HCT116 (cell line): ENCODE measurements around the gene OR51E1. TPM values are rescaled to one million over a fixed set of nuclear protein-coding genes. Genes with fewer than 3 reads are reported as not detected.

Experiments used
- ATAC-seq: fragments of 200-7000 bp; cut with Tn5 transposase; 2 replicates; pipeline ENCODE4 v1.9.1; 2020; ENCODE audit warnings: mild to moderate bottlenecking, moderate library complexity
- BruUV-seq: library from RNA; stranded (reverse); fragments of 400-500 nt; replicated peaks from 2 replicates; lab custom pipeline; 2021; lab: Mats Ljungman, UMichigan
- CTCF ChIA-PET: fragments of 300-600 bp; sonication (Branson Sonifier 250); formaldehyde crosslinking; loops from one replicate; lab custom pipeline; 2021; ENCODE audit warnings: antibody characterized with exemption; lab: Charles Lee
- POLR2A ChIA-PET: fragments of 300-600, 350-600 bp; sonication (Branson Sonifier 250); formaldehyde crosslinking; loops from one replicate; lab custom pipeline; 2021; ENCODE audit warnings: antibody characterized with exemption; lab: Charles Lee
- RAD21 ChIA-PET, 2 experiments: fragments of 300-600 bp; sonication (Branson Sonifier 250); formaldehyde crosslinking; loops; one replicate each; lab custom pipeline; 2023; ENCODE audit warnings: low total read pairs in 2 of 2; ENCODE audit not compliant: uncharacterized antibody in 2 of 2, unreplicated experiment in 2 of 2, low non-redundant PET in 1 of 2; lab: Charles Lee
- DNase-seq: peaks from one replicate; pipeline ENCODE4 v3.0.0-alpha.2; 2010; ENCODE audit warnings: low read depth, low spot score
- H2AFZ ChIP-seq: fragments of 200-600 bp; shearing (Covaris generic), sonication (generic); 2 replicates; pipeline ENCODE4 v1.6.1; 2017; ENCODE audit warnings: low read depth, mixed run types, mixed read lengths, antibody characterized with exemption, low read length; ENCODE audit not compliant: poor library complexity, severe bottlenecking
- H3K27ac ChIP-seq: 2 replicates; pipeline ENCODE4 v1.5.1; 2012; ENCODE audit warnings: low read depth, low read length
- H3K27me3 ChIP-seq: fragments of 200-600 bp; sonication (generic); 2 replicates; pipeline ENCODE4 v1.6.1; 2016; ENCODE audit warnings: mixed run types, low read length, mixed read lengths; ENCODE audit not compliant: insufficient read depth
- H3K36me3 ChIP-seq, 2 experiments: fragments of 200-500 bp in 1 of 2; fragments of 200-600 bp in 1 of 2; sonication (Bioruptor generic) in 1 of 2; sonication (generic) in 1 of 2; 2 replicates each; pipeline versions ENCODE4 v1.5.1 to v1.6.1; 2014 to 2016; ENCODE audit warnings: low read length in 2 of 2, inconsistent platforms in 1 of 2, mixed read lengths in 1 of 2, mixed run types in 1 of 2; ENCODE audit not compliant: insufficient read depth in 2 of 2, control insufficient read depth in 1 of 2
- H3K4me1 ChIP-seq, 2 experiments: fragments of 200-600 bp in 1 of 2; sonication (generic) in 1 of 2; 2 replicates each; pipeline versions ENCODE4 v1.5.1 to v1.6.1; 2012 to 2017; ENCODE audit warnings: low read length in 2 of 2, inconsistent platforms in 1 of 2, mild to moderate bottlenecking in 1 of 2, mixed read lengths in 1 of 2, mixed run types in 1 of 2, moderate library complexity in 1 of 2; ENCODE audit not compliant: insufficient read depth in 2 of 2, control insufficient read depth in 1 of 2
- H3K4me2 ChIP-seq: fragments of 200-600 bp; sonication (generic); 2 replicates; pipeline ENCODE4 v1.6.1; 2017; ENCODE audit warnings: mixed run types, low read length, mixed read lengths
- H3K4me3 ChIP-seq, 2 experiments: fragments of 200-600 bp in 1 of 2; sonication (generic) in 1 of 2; replicated peaks in 1 of 2; 2 replicates each; pipeline ENCODE4 v1.5.1; 2011 to 2016; ENCODE audit warnings: low read length in 2 of 2, control low read depth in 1 of 2, low read depth in 1 of 2, mild to moderate bottlenecking in 1 of 2, mixed read lengths in 1 of 2, mixed run types in 1 of 2
- H3K79me2 ChIP-seq: fragments of 200-600 bp; sonication (generic); 2 replicates; pipeline ENCODE4 v1.6.1; 2017; ENCODE audit warnings: mild to moderate bottlenecking, mixed run types, low read length, moderate library complexity, mixed read lengths; ENCODE audit not compliant: insufficient read depth
- H3K9ac ChIP-seq: fragments of 200-600 bp; sonication (generic); 2 replicates; pipeline ENCODE4 v1.6.1; 2016; ENCODE audit warnings: low read length, mixed read lengths
- H3K9me2 ChIP-seq: fragments of 200-600 bp; sonication (generic), shearing (Covaris generic); 2 replicates; pipeline ENCODE4 v1.6.1; 2017; ENCODE audit warnings: mixed run types, mild to moderate bottlenecking, moderate library complexity; ENCODE audit not compliant: insufficient read depth
- H3K9me3 ChIP-seq, 2 experiments: fragments of 200-500 bp in 1 of 2; fragments of 200-600 bp in 1 of 2; sonication (Bioruptor generic) in 1 of 2; sonication (generic) in 1 of 2; 2 replicates each; pipeline ENCODE4 v1.6.1; 2014 to 2017; ENCODE audit warnings: low read length in 2 of 2, mixed read lengths in 2 of 2, inconsistent platforms in 1 of 2, low read depth in 1 of 2, mild to moderate bottlenecking in 1 of 2, mixed run types in 1 of 2, moderate library complexity in 1 of 2; ENCODE audit not compliant: control insufficient read depth in 1 of 2, insufficient read depth in 1 of 2
- H4K20me1 ChIP-seq: fragments of 200-600 bp; sonication (generic), shearing (Covaris generic); 2 replicates; pipeline ENCODE4 v1.6.1; 2017; ENCODE audit warnings: mixed run types, mild to moderate bottlenecking, moderate library complexity; ENCODE audit not compliant: insufficient read depth
- CBX3 ChIP-seq: IDR thresholded peaks from 2 replicates; pipeline ENCODE4 v1.6.1; 2012; ENCODE audit warnings: low read depth
- CEBPB ChIP-seq: IDR thresholded peaks from 2 replicates; pipeline ENCODE4 v1.6.1; 2012; ENCODE audit warnings: low read depth
- CTCF ChIP-seq, 3 experiments: fragments of 200-600 bp in 1 of 3; sonication (generic) in 1 of 3; IDR thresholded peaks in 2 of 3; conservative IDR thresholded peaks in 1 of 3; 2 replicates each; pipeline ENCODE4 v1.5.1; 2012 to 2017; ENCODE audit warnings: low read depth in 2 of 3, low read length in 2 of 3, antibody characterized with exemption in 1 of 3, borderline replicate concordance in 1 of 3, control low read depth in 1 of 3, mild to moderate bottlenecking in 1 of 3, mixed read lengths in 1 of 3, mixed run types in 1 of 3, moderate library complexity in 1 of 3; ENCODE audit not compliant: insufficient read depth in 1 of 3
- FOSL1 ChIP-seq: IDR thresholded peaks from 2 replicates; pipeline ENCODE4 v1.6.1; 2012; ENCODE audit warnings: low read depth
- JUND ChIP-seq: IDR thresholded peaks from 2 replicates; pipeline ENCODE4 v1.6.1; 2012
- POLR2A ChIP-seq: IDR thresholded peaks from 2 replicates; pipeline ENCODE4 v1.7.0; 2011; ENCODE audit warnings: borderline replicate concordance; ENCODE audit not compliant: insufficient read depth, insufficient read length; ENCODE audit errors: extremely low read depth
- POLR2AphosphoS5 ChIP-seq: IDR thresholded peaks from 2 replicates; pipeline ENCODE4 v1.6.1; 2011; ENCODE audit warnings: mild to moderate bottlenecking, low read depth, low read length, moderate library complexity
- REST ChIP-seq: IDR thresholded peaks from 2 replicates; pipeline ENCODE4 v1.6.1; 2012; ENCODE audit warnings: low read depth
- SIN3A ChIP-seq: IDR thresholded peaks from 2 replicates; pipeline ENCODE4 v1.6.1; 2012; ENCODE audit warnings: low read depth
- SP1 ChIP-seq: IDR thresholded peaks from 2 replicates; pipeline ENCODE4 v1.6.1; 2012; ENCODE audit warnings: low read depth
- SRF ChIP-seq: IDR thresholded peaks from 2 replicates; pipeline ENCODE4 v1.6.1; 2012; ENCODE audit warnings: low read depth
- YY1 ChIP-seq: IDR thresholded peaks from 2 replicates; pipeline ENCODE4 v1.6.1; 2011; ENCODE audit warnings: low read length, low read depth, moderate library complexity, mild to moderate bottlenecking; ENCODE audit not compliant: insufficient replicate concordance; ENCODE audit errors: extremely low read depth
- ZBTB33 ChIP-seq: IDR thresholded peaks from 2 replicates; pipeline ENCODE4 v1.6.1; 2011; ENCODE audit warnings: mild to moderate bottlenecking, low read length, moderate library complexity; ENCODE audit not compliant: insufficient replicate concordance; ENCODE audit errors: extremely low read depth
- ZFX ChIP-seq: fragments of 450-650 bp; IDR thresholded peaks from 2 replicates; pipeline ENCODE4 v1.6.1; 2017
- intact Hi-C: fragments of 100-400 bp; cut with micrococcal nuclease; formaldehyde crosslinking; loops from 2 replicates; pipeline ENCODE4 v1.10.0; 2022
- total RNA-seq: library from RNA; stranded (reverse); gene quantifications from one replicate; pipeline ENCODE4 v1.2.1, GENCODE V29; 2021; ENCODE audit not compliant: unreplicated experiment

OR51E1 gene
- total RNA-seq, 1 experiment from 2014 or later: not detected

- TF ChIP-seq CTCF (IDR thresholded peaks at IDR 0.05 in 2 of 3, conservative IDR thresholded peaks at IDR 0.05 in 1 of 3; ENCODE audit: borderline replicate concordance in 1 of 3, insufficient read depth in 1 of 3, low read depth in 2 of 3, low read length in 2 of 3) (no peak), SIN3A (no peak), POLR2A (no peak)
- TF ChIP-seq, all 23 proteins: peak for 0
These were observed 37.4 kb upstream of the OR51E1 start (continued) for GRCh38 chr11:4606231-4607015.

- CTCF ChIA-PET: interaction anchor here (0.9 to 2.9 kb wide), 4 partner anchors 29 to 425 kb away, joined by 3 to 13 read pairs (median 9); partner anchors contain the start of gene OR51D1
- TF ChIP-seq YY1 (no peak), FOSL1 (no peak), ZFX (no peak), JUND (no peak), SP1 (no peak), SRF (no peak), REST (no peak), ZBTB33 (no peak), POLR2AphosphoS5 (no peak), CEBPB (no peak), CBX3 (no peak), SIN3A (no peak)
- intact Hi-C loops: loop anchor here (1.0 kb wide), 1 partner anchor 420 kb away; no protein-coding TSS in a partner anchor
- peaks cover 4% of the 10 kb centered on the region; the same call in 1 of the 2 replicates for H3K79me2 ChIP-seq
- no peak for DNase-seq
- H3K4me3 ChIP-seq: peak overlapping the region; percentile 67 to 80
- H3K4me2 ChIP-seq: peak overlapping the region; percentile 84
- TSS peak; percentile 59 for BruUV-seq
- no peaks in the 10 kb centered on the region for H4K20me1 ChIP-seq
- no peak for ATAC-seq
- H3K4me1 ChIP-seq: peaks cover 0 to 15% of the 10 kb centered on the region in 2 experiments; a peak in 2 of 4 replicates
- no peaks in the 10 kb centered on the region for H3K9me2 ChIP-seq
- POLR2A ChIA-PET: interaction anchor here (0.9 to 1.1 kb wide), 2 partner anchors 9 to 397 kb away, joined by 3 to 5 read pairs; no protein-coding TSS in a partner anchor
- no peaks in the 10 kb centered on the region for H3K36me3 ChIP-seq
- H3K27me3 ChIP-seq: no peaks in the 10 kb centered on the region
- H2AFZ ChIP-seq: peak overlapping the region; percentile 84
- H3K9me3 ChIP-seq: no peaks in the 10 kb centered on the region
- H3K9ac ChIP-seq: peak overlapping the region; percentile 68
- H3K27ac ChIP-seq: no peak overlapping the region
- RAD21 ChIA-PET: no interaction called here
These were observed 36.7 kb upstream of the OR51E1 start for GRCh38 chr11:4607096-4607495.
